Mesendoderm (in vitro differentiated cells): ENCODE data around the gene NELL2.
A peak's percentile ranks its signal among the peaks of the same experiment; 100 is the strongest.

Experiments
- DNase-seq: peaks from one replicate; pipeline ENCODE4 v3.0.0; 2013
- H2AK5ac ChIP-seq: 2 replicates; pipeline ENCODE4 v1.6.1; 2013; ENCODE audit warnings: low read length, inconsistent platforms
- H2BK120ac ChIP-seq: 2 replicates; pipeline ENCODE4 v1.6.1; 2013; ENCODE audit warnings: low read depth, mild to moderate bottlenecking, low read length, moderate library complexity, mixed read lengths
- H2BK15ac ChIP-seq: replicated peaks from 2 replicates; pipeline ENCODE4 v1.6.1; 2013; ENCODE audit warnings: low read depth, mild to moderate bottlenecking, moderate library complexity
- H2BK5ac ChIP-seq: 2 replicates; pipeline ENCODE4 v1.6.1; 2013; ENCODE audit warnings: low read length, inconsistent platforms
- H3K18ac ChIP-seq: 2 replicates; pipeline ENCODE4 v1.6.1; 2013; ENCODE audit warnings: mild to moderate bottlenecking, low read length, mixed read lengths
- H3K23ac ChIP-seq: one replicate; pipeline ENCODE4 v1.6.1; 2013; ENCODE audit warnings: low read length
- H3K27ac ChIP-seq: 2 replicates; pipeline ENCODE4 v1.5.1; 2013; ENCODE audit warnings: low read depth, mild to moderate bottlenecking, inconsistent platforms, low read length, moderate library complexity
- H3K27me3 ChIP-seq: 2 replicates; pipeline ENCODE4 v1.6.1; 2013; ENCODE audit warnings: low read length, control low read depth, mild to moderate bottlenecking, inconsistent platforms; ENCODE audit not compliant: insufficient read depth, poor library complexity
- H3K36me3 ChIP-seq: 2 replicates; pipeline ENCODE4 v1.6.1; 2013; ENCODE audit warnings: low read length, inconsistent platforms; ENCODE audit not compliant: control insufficient read depth, insufficient read depth
- H3K4ac ChIP-seq: one replicate; pipeline ENCODE4 v1.6.1; 2013; ENCODE audit warnings: low read depth, mild to moderate bottlenecking, low read length, moderate library complexity
- H3K4me1 ChIP-seq: 2 replicates; pipeline ENCODE4 v1.6.1; 2013; ENCODE audit warnings: low read depth, low read length, inconsistent platforms; ENCODE audit not compliant: control insufficient read depth
- H3K4me2 ChIP-seq: 2 replicates; pipeline ENCODE4 v1.6.1; 2013; ENCODE audit warnings: low read length
- H3K4me3 ChIP-seq: 2 replicates; pipeline ENCODE4 v1.5.1; 2013; ENCODE audit warnings: mild to moderate bottlenecking, low read length
- H3K56ac ChIP-seq: one replicate; pipeline ENCODE4 v1.6.1; 2013; ENCODE audit warnings: low read length
- H3K79me1 ChIP-seq: 2 replicates; pipeline ENCODE4 v1.6.1; 2013; ENCODE audit warnings: low read length, inconsistent platforms
- H3K79me2 ChIP-seq: 2 replicates; pipeline ENCODE4 v1.6.1; 2013; ENCODE audit warnings: mild to moderate bottlenecking, low read length; ENCODE audit not compliant: control insufficient read depth, insufficient read depth
- H3K9ac ChIP-seq: 2 replicates; pipeline ENCODE4 v1.6.1; 2013; ENCODE audit warnings: low read length, inconsistent platforms
- H4K5ac ChIP-seq: one replicate; pipeline ENCODE4 v1.6.1; 2013; ENCODE audit warnings: low read length
- H4K8ac ChIP-seq: one replicate; pipeline ENCODE4 v1.6.1; 2013; ENCODE audit warnings: low read depth, mild to moderate bottlenecking, control low read depth, low read length, moderate library complexity
- WGBS: extraction: QIAGEN DNeasy Blood & Tissue Kit; methylation state at CpG from one replicate; pipeline ENCODE4 v1.1.7; 2013; ENCODE audit warnings: low lambda C conversion rate, missing lambda C conversion rate; ENCODE audit not compliant: insufficient coverage; ENCODE audit errors: extremely low coverage; 5-methylcytosine and 5-hydroxymethylcytosine counted together

NELL2 gene

DNA sequence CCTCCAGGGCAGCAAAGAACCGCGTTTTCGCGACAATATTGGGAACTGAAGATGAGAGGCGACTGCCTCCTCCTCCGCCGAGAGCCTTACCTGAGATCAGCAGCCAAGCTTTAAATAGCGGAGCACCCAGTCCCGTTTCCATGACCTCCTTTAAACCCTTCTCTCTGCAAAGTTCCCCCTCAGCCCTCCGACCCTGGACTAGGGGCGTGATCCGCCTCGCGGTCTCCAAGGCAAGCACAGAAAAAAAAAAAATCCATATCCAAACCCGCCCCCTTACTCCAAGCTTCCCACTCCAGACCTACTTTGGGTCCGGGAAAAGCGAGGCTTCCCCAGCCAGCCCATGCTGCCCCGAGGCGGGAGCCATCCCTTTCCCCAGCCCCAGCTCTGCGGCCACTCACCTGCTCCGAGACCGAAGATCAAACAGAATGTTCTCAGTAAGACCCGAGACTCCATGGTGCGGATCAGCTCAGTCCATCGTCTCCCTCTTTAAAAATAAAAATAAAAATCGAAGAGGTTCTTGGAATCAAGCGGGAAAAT lies 630 bp downstream of the NELL2 start:
- H3K36me3 ChIP-seq, result no peaks in the 10 kb centered on the region
- H3K18ac ChIP-seq, result peak overlapping the region; percentile 91
- H4K8ac ChIP-seq, result no peak overlapping the region
- no peaks in the 10 kb centered on the region for H3K79me1 ChIP-seq
- H3K4me1 ChIP-seq, result peaks cover 2% of the 10 kb centered on the region
- H3K9ac ChIP-seq, result peak overlapping the region; percentile 69
- H2AK5ac ChIP-seq, result no peak overlapping the region
- no peak overlapping the region for H2BK5ac ChIP-seq
- H3K79me2 ChIP-seq, result no peaks in the 10 kb centered on the region
- H2BK15ac ChIP-seq, result no peak overlapping the region
- DNase-seq, result peak; percentile 60
- H3K27me3 ChIP-seq, result no peaks in the 10 kb centered on the region
- H3K27ac ChIP-seq, result no peak overlapping the region
- H3K56ac ChIP-seq, result peak overlapping the region; percentile 54
- peak overlapping the region; percentile 96 for H3K4me2 ChIP-seq
- H4K5ac ChIP-seq, result no peak overlapping the region
- H2BK120ac ChIP-seq, result no peak overlapping the region
- H3K4me3 ChIP-seq, result peak overlapping the region; percentile 60
- WGBS, result no CpG with 5 or more reads among the region's 27 CpGs
- H3K4ac ChIP-seq, result no peak overlapping the region
- H3K23ac ChIP-seq, result no peak overlapping the region

DNA sequence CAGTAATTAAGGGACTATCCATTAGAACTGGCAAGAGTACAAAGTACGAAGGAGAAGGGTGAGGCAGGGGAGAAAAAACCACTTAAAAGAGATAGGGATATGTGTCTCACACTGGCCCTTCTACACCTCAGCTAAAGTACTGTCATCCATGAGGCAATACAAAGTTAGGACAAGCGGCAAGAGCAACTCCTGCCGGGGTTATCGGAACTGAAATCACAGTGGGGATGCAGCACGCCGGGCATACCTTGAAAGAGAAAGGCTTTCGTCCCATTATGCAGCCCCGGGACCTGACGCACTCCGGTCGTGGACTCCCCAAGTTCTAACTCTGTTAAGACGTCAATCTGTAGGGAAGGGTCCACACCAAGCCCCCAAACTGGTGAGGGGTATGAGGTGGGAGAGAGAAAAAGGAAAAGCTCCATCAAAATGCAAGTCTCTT lies 1.1 kb downstream of the NELL2 start:
- no peak overlapping the region for H2BK15ac ChIP-seq
- peak overlapping the region; percentile 60 for H3K4me3 ChIP-seq
- H3K36me3 ChIP-seq, result no peaks in the 10 kb centered on the region
- peak overlapping the region; percentile 69 for H3K9ac ChIP-seq
- H3K4me2 ChIP-seq, result peak overlapping the region; percentile 96
- no peak overlapping the region for H3K18ac ChIP-seq
- no peak overlapping the region for H2BK5ac ChIP-seq
- no CpG with 5 or more reads among the region's 12 CpGs for WGBS
- H3K4ac ChIP-seq, result no peak overlapping the region
- DNase-seq, result peak; percentile 67
- no peak overlapping the region for H4K5ac ChIP-seq
- H3K23ac ChIP-seq, result no peak overlapping the region
- H3K56ac ChIP-seq, result peak overlapping the region; percentile 54
- H3K27me3 ChIP-seq, result no peaks in the 10 kb centered on the region
- H2AK5ac ChIP-seq, result no peak overlapping the region
- H3K27ac ChIP-seq, result no peak overlapping the region
- H3K79me2 ChIP-seq, result no peaks in the 10 kb centered on the region
- no peak overlapping the region for H4K8ac ChIP-seq
- H3K4me1 ChIP-seq, result peaks cover 2% of the 10 kb centered on the region
- H3K79me1 ChIP-seq, result no peaks in the 10 kb centered on the region
- no peak overlapping the region for H2BK120ac ChIP-seq

DNA sequence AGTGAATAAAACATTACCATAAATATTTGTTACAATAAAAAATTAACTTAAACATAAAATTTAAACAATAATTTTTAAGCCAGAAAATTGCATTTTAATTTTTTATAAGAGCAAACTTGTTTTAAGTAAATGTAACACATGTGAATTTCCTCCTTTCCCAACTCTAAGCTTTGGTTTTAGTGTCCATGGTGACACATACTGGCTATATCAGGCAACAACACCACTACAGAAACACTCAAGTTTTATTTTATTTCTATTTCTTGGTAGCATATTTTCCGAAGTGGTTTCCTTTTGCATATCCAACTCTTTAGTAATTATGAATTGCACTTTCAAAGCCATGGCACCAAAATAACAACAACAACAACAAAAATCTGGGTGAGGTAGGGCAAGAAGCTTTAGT lies 2.2 kb downstream of the NELL2 start:
- H3K4me3 ChIP-seq, result no peak overlapping the region
- H3K4ac ChIP-seq, result no peak overlapping the region
- peak; percentile 27 for DNase-seq
- H4K8ac ChIP-seq, result no peak overlapping the region
- H4K5ac ChIP-seq, result no peak overlapping the region
- H3K27me3 ChIP-seq, result no peaks in the 10 kb centered on the region
- H3K9ac ChIP-seq, result no peak overlapping the region
- H3K4me1 ChIP-seq, result peaks cover 2% of the 10 kb centered on the region
- H3K36me3 ChIP-seq, result no peaks in the 10 kb centered on the region
- H3K27ac ChIP-seq, result no peak overlapping the region
- no peaks in the 10 kb centered on the region for H3K79me1 ChIP-seq
- H2BK15ac ChIP-seq, result no peak overlapping the region
- H3K4me2 ChIP-seq, result no peak overlapping the region
- no peak overlapping the region for H2BK5ac ChIP-seq
- H3K23ac ChIP-seq, result no peak overlapping the region
- no peak overlapping the region for H3K56ac ChIP-seq
- H2BK120ac ChIP-seq, result no peak overlapping the region
- H3K79me2 ChIP-seq, result no peaks in the 10 kb centered on the region
- no peak overlapping the region for H3K18ac ChIP-seq
- no CpG with 5 or more reads among the region's 1 CpG for WGBS
- no peak overlapping the region for H2AK5ac ChIP-seq

DNA sequence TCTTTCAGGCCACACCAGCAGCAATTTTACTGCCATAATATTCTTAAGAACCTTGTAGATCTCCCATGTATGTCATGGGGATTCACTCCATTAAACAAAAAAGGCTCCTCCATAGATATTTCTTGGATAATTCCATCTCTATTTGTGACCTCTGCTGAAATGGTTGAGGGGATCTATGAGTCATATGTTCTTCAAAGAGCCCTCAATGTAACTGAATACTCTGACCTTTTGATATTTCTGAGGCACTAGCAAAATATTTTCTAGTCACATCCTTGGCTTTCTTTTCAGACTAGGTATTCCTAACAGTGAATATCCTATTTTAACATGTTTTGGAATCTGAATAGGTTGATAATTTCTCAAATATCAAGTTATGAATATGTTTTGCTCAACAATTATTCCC lies 6.6 kb downstream of the NELL2 start:
- Histone ChIP-seq H3K23ac (no peak overlapping the region), H2AK5ac (no peak overlapping the region), H3K9ac (no peak overlapping the region), H3K27me3 (no peaks in the 10 kb centered on the region), H3K4ac (no peak overlapping the region), H3K4me1 (no peaks in the 10 kb centered on the region), H3K4me2 (no peak overlapping the region), H3K56ac (no peak overlapping the region), H3K79me2 (no peaks in the 10 kb centered on the region), H2BK5ac (no peak overlapping the region), H2BK120ac (no peak overlapping the region), H3K27ac (no peak overlapping the region), H3K4me3 (no peak overlapping the region), H4K5ac (no peak overlapping the region), H3K18ac (no peak overlapping the region), H3K36me3 (no peaks in the 10 kb centered on the region), H3K79me1 (no peaks in the 10 kb centered on the region), H4K8ac (no peak overlapping the region), H2BK15ac (no peak overlapping the region)
- no peak for DNase-seq

DNA sequence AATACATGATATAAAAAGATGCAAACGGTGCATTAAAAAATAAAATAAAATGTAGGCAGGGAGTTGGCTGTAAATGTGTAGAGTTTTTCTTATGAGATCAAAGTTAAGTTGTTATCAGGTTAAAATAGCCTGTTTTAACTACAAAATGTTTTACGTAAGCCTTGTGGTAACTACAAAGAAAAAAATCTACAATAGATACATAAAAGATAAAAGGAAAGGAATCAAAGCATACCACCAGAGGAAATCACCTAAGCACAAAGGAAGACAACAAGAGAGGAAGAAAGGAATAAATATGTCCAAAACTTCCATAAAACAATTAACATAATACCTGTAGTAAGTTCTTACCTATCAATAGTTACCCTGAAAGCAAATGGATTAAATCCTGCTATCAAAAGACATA lies 12.2 kb downstream of the NELL2 start:
- H3K23ac ChIP-seq, result no peak overlapping the region
- WGBS, result no CpG with 5 or more reads among the region's 2 CpGs
- H2AK5ac ChIP-seq, result no peak overlapping the region
- H2BK15ac ChIP-seq, result no peak overlapping the region
- no peak overlapping the region for H3K4me2 ChIP-seq
- H3K9ac ChIP-seq, result no peak overlapping the region
- H3K36me3 ChIP-seq, result no peaks in the 10 kb centered on the region
- H3K4ac ChIP-seq, result no peak overlapping the region
- DNase-seq, result no peak
- H3K4me1 ChIP-seq, result no peaks in the 10 kb centered on the region
- H3K56ac ChIP-seq, result no peak overlapping the region
- no peak overlapping the region for H4K8ac ChIP-seq
- H2BK120ac ChIP-seq, result no peak overlapping the region
- no peaks in the 10 kb centered on the region for H3K79me2 ChIP-seq
- H2BK5ac ChIP-seq, result no peak overlapping the region
- no peaks in the 10 kb centered on the region for H3K79me1 ChIP-seq
- H3K4me3 ChIP-seq, result no peak overlapping the region
- H3K27ac ChIP-seq, result no peak overlapping the region
- no peaks in the 10 kb centered on the region for H3K27me3 ChIP-seq
- H3K18ac ChIP-seq, result no peak overlapping the region
- H4K5ac ChIP-seq, result no peak overlapping the region

DNA sequence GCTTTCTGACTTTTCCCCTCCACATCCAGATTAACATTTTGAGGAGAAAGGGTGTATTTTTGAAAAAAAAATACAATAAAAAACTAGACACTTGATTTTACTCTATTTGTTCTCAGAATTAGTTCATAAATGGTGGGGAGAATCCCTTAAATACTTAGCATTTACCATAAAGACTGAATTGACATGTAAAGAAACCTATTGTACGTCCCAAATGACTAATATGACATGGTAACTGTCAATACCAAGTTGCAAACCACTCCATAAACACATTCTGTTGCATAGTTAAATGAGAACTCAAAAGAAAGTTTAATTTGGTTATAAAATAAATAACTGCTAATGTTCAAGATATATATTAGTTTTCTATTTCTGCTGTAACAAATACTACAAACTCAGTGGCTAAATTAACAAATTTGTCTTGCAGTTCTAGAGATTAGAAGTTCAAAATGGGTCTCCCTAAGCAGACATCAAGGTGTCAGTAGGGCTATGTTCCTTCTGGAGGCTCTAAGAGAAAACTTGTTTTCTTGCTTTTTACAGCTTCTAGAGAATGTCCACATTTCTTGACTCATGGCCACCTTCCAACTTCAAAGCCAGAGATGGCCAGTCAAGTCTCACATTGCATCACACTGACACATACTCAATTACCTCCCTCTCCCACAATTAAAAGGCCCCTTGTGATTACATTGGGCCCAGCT lies 16.0 kb downstream of the NELL2 start:
- Histone ChIP-seq H3K36me3 (no peaks in the 10 kb centered on the region), H3K4ac (no peak overlapping the region), H2BK120ac (no peak overlapping the region), H4K8ac (no peak overlapping the region), H3K27ac (no peak overlapping the region), H2BK5ac (no peak overlapping the region), H3K23ac (no peak overlapping the region), H3K79me1 (no peaks in the 10 kb centered on the region), H3K79me2 (no peaks in the 10 kb centered on the region), H3K4me2 (no peak overlapping the region), H2AK5ac (no peak overlapping the region), H4K5ac (no peak overlapping the region), H3K27me3 (no peaks in the 10 kb centered on the region), H3K56ac (no peak overlapping the region), H3K9ac (no peak overlapping the region), H3K18ac (no peak overlapping the region), H3K4me1 (no peaks in the 10 kb centered on the region), H3K4me3 (no peak overlapping the region), H2BK15ac (no peak overlapping the region)
- WGBS, result no CpG with 5 or more reads among the region's 1 CpG
- no peak for DNase-seq
